GM21528 (cell line): ENCODE data around the gene NAALADL1.

Experiments used
- ATAC-seq: cut with Tn5 transposase; IDR thresholded peaks from one replicate; pipeline ENCODE4 v1.9.1; 2021; ENCODE audit warnings: mild to moderate bottlenecking, moderate library complexity; ENCODE audit not compliant: unreplicated experiment, low FRiP score

The NAALADL1 gene

GRCh38 chr11:65058419-65059054 lies at the start of gene NAALADL1:
Gene NAALADL1 (minus strand): TSS chr11:65058553. CDS start chr11:65058521, 32 bp downstream.
- no peak for ATAC-seq

- ATAC-seq = no peak
These were observed 49.6 kb upstream of the NAALADL1 start for GRCh38 chr11:65107751-65108468.

GRCh38 chr11:65107078-65107477 lies 48.7 kb upstream of the NAALADL1 start:
- ATAC-seq = no peak

GRCh38 chr11:65104628-65105027 lies 46.3 kb upstream of the NAALADL1 start:
- no peak for ATAC-seq

GRCh38 chr11:65103476-65103875 lies 45.1 kb upstream of the NAALADL1 start:
- no peak for ATAC-seq

GRCh38 chr11:65102142-65103095 lies 44.1 kb upstream of the NAALADL1 start:
- no peak for ATAC-seq

- ATAC-seq = no peak
These were observed 42.5 kb upstream of the NAALADL1 start for GRCh38 chr11:65100674-65101350.

GRCh38 chr11:65096926-65097325 lies 38.6 kb upstream of the NAALADL1 start:
- no peak for ATAC-seq

- ATAC-seq = peak; percentile 75
These were observed 37.8 kb upstream of the NAALADL1 start, which contains the start of gene VPS51 for GRCh38 chr11:65095974-65096806. Gene VPS51 (plus strand): TSS chr11:65096214. CDS start chr11:65096251, 37 bp downstream.

GRCh38 chr11:65095427-65095826 lies 37.1 kb upstream of the NAALADL1 start:
- ATAC-seq = no peak

- no peak for ATAC-seq
These were observed 32.3 kb upstream of the NAALADL1 start for GRCh38 chr11:65090628-65091027.

- no peak for ATAC-seq
These were observed 31.3 kb upstream of the NAALADL1 start for GRCh38 chr11:65089621-65090020.

GRCh38 chr11:65087827-65088226 lies 29.5 kb upstream of the NAALADL1 start:
- no peak for ATAC-seq

GRCh38 chr11:65087216-65087615 lies 28.9 kb upstream of the NAALADL1 start:
- no peak for ATAC-seq

GRCh38 chr11:65086809-65087208 lies 28.5 kb upstream of the NAALADL1 start:
- ATAC-seq = no peak

GRCh38 chr11:65085446-65085845 lies 27.1 kb upstream of the NAALADL1 start:
- no peak for ATAC-seq

GRCh38 chr11:65084598-65085375 lies 26.4 kb upstream of the NAALADL1 start:
- ATAC-seq = peak; percentile 8

GRCh38 chr11:65083834-65084597 lies 25.7 kb upstream of the NAALADL1 start, which contains the start of the genes CDCA5 and ZFPL1:
Gene CDCA5 (minus strand): TSS chr11:65084040. CDS start chr11:65083978, 62 bp downstream.
Gene ZFPL1 (plus strand): TSS chr11:65084222. CDS start chr11:65084699, 477 bp downstream.
- peak; percentile 67 for ATAC-seq
